Measurements from ENCODE around the gene PDE4C.

The PDE4C gene

DNA sequence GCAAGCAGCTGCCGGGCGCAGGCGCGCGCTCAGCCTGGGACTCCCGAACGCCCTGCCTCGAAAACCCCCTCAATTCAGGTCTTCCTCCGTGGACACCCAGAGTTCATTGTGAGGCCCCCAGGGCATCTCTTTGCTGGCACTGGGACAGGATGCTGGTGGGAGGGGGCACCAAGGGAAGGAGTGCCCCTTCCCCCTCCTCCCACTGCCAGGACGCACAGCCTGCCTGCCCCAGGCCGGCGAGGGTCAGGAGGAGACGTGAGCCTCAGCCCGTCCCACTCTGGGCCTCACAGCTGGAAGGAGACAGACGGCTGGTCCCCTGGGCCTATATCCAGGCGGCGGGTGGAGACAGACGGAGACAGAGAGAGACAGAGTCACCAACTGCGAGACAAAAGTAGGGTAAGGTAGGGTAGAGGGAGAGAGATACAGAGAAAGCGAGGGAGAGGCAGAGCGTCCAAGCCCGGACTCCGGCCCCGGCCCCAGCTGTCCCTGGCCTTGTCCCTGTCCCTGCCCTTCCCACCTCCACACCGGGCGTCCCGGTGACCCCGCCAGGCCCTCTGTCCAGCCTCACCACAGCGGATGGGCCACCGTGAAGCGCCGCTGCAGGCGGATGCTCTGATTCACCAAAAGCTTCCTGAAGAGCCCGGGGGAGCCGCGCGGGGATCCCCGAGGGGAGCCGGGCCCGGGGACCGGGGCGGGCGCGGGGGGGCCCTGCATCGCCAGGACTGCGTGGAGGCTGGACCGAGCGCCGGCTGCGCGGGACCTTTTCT is at the start of gene PDE4C:
PDE4C (minus strand) TSS at position 737 of the 767 bp plus-strand sequence; CDS start at position 714, 23 bp downstream.
- DNase-seq (no peak), ATAC-seq (replicated peaks) (no peak)
- Mint-ChIP-seq H3K27me3 (peaks cover 75 to 83% of the 10 kb centered on the region in 2 donors), H3K27ac (peak within 1 kb of the TSS; percentile 90), H3K9me3 (no peaks in the 10 kb centered on the region), H3K4me1 (peaks cover 37 to 47% of the 10 kb centered on the region in 2 donors), H3K4me3 (peak within 1 kb of the TSS; percentile 71 to 89), H3K36me3 (peaks cover 8 to 10% of the 10 kb centered on the region in 2 donors)

DNA sequence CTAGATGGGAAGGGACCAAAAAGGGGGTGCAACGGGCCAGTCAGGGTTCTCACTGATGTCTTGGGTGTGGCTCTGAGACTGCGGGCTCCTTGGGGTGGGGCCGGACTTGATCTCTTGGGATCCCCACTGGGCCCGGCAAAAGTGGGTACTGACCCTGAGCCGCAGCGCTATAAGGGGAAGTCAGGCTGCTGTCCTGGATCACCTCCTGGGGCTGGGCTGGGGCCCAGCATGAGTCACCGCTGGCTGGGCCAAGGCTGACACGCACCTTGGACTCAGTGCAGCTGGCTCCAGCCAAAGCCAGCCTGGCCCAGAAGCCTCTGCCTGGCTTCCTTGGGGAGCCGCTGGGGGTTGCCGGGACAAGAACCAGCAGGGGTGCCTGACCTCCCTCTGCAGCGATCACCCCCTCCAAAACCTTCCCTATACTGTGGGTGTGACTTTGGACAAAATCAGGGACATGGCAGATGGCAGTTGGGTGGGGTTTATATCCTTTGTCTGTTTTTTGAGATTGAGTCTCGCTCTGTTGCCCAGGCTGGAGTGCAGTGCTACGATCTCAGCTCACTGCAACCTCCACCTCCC is 48.6 kb upstream of the PDE4C start:
- Mint-ChIP-seq H3K27ac (peak overlapping the region; percentile 65), H3K9me3 (no peaks in the 10 kb centered on the region), H3K4me1 (peaks cover 27 to 45% of the 10 kb centered on the region in 2 donors), H3K27me3 (peaks cover 0 to 4% of the 10 kb centered on the region in 2 donors), H3K36me3 (peaks cover 25 to 41% of the 10 kb centered on the region in 2 donors), H3K4me3 (peak overlapping the region; percentile 6 to 30)
- DNase-seq: no peak
- peak in 1 of 2 donors; percentile 16 for ATAC-seq (replicated peaks)

DNA sequence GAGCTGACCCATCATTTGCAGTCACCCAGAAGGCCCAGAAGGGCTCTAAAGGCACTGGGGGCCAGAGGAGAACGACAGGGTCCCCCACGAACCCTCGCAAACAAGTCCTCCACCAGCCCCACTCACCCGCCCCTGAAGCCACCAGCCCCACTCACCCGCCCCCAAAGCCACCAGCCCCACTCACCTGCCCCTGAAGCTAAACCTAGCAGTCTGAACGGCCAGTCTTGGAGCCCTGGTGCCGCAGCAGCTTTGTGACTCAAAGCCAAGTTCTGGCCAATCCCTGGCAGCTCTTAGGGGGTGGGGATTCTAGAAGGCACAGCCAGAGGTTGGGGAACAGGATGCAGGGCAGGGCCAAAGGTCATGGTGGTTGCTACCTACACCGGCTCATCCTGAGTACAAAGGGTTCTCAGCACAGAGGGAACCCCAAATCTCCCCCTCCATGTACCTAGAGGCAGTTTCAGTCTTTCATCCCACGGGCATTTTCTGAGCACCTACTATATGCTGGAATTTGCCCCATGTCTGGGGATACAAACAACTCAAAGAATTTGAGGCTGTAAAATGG is 48.1 kb upstream of the PDE4C start, which contains the start of gene IQCN:
IQCN (minus strand) TSS at position 234 of the 562 bp plus-strand sequence. CDS start 4,974 bp downstream, outside the sequence.
- peak within 1 kb of the TSS; percentile 6 to 30 for H3K4me3 Mint-ChIP-seq
- no peaks in the 10 kb centered on the region for H3K27me3 Mint-ChIP-seq
- DNase-seq: no peak
- H3K4me1 Mint-ChIP-seq: peaks cover 22 to 40% of the 10 kb centered on the region in 2 donors
- no peaks in the 10 kb centered on the region for H3K9me3 Mint-ChIP-seq
- peak within 1 kb of the TSS; percentile 83 for H3K27ac Mint-ChIP-seq
- peaks cover 19 to 36% of the 10 kb centered on the region in 2 donors for H3K36me3 Mint-ChIP-seq
- peak; percentile 16 to 33 for ATAC-seq (replicated peaks)

- ATAC-seq (replicated peaks) (no peak), DNase-seq (no peak)
- H3K36me3 Mint-ChIP-seq: peaks cover 16 to 36% of the 10 kb centered on the region in 2 donors
- no peaks in the 10 kb centered on the region for H3K27me3 Mint-ChIP-seq
- H3K9me3 Mint-ChIP-seq: no peaks in the 10 kb centered on the region
- no peak overlapping the region for H3K4me3 Mint-ChIP-seq
- H3K4me1 Mint-ChIP-seq: peaks cover 23 to 35% of the 10 kb centered on the region in 2 donors
- H3K27ac Mint-ChIP-seq: peak overlapping the region; percentile 20
These were observed 47.5 kb upstream of the PDE4C start for GRCh38 chr19:18273561-18274218.

- Mint-ChIP-seq H3K4me3 (no peak overlapping the region), H3K36me3 (peaks cover 18 to 32% of the 10 kb centered on the region in 2 donors), H3K4me1 (peaks cover 19 to 20% of the 10 kb centered on the region in 2 donors), H3K9me3 (no peaks in the 10 kb centered on the region), H3K27me3 (no peaks in the 10 kb centered on the region), H3K27ac (peak overlapping the region; percentile 37)
- DNase-seq (no peak), ATAC-seq (replicated peaks) (no peak)
These were observed 45.2 kb upstream of the PDE4C start for GRCh38 chr19:18271433-18271841.

DNA sequence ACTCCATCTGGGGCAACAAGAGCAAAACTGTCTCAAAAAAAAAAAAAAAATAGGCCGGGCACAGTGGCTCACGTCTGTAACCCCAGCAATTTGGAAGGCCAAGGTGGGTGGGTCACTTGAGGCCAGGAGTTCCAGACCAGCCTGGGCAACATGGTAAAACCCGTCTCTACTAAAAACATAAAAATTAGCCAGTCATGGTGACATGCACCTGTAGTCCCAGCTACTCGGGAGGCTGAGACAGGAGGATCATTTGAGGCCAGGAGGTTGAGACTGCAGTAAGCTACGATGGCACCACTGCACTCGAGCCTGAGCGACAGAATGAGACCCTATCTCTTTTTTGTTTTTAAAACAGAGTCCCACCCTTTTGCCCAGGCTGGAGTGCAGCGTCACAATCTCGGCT is 44.1 kb upstream of the PDE4C start:
- no peak overlapping the region for H3K27ac Mint-ChIP-seq
- peaks cover 13 to 19% of the 10 kb centered on the region in 2 donors for H3K4me1 Mint-ChIP-seq
- no peak overlapping the region for H3K4me3 Mint-ChIP-seq
- H3K27me3 Mint-ChIP-seq: no peaks in the 10 kb centered on the region
- H3K9me3 Mint-ChIP-seq: no peaks in the 10 kb centered on the region
- ATAC-seq (replicated peaks) (no peak), DNase-seq (no peak)
- peaks cover 22 to 35% of the 10 kb centered on the region in 2 donors for H3K36me3 Mint-ChIP-seq

DNA sequence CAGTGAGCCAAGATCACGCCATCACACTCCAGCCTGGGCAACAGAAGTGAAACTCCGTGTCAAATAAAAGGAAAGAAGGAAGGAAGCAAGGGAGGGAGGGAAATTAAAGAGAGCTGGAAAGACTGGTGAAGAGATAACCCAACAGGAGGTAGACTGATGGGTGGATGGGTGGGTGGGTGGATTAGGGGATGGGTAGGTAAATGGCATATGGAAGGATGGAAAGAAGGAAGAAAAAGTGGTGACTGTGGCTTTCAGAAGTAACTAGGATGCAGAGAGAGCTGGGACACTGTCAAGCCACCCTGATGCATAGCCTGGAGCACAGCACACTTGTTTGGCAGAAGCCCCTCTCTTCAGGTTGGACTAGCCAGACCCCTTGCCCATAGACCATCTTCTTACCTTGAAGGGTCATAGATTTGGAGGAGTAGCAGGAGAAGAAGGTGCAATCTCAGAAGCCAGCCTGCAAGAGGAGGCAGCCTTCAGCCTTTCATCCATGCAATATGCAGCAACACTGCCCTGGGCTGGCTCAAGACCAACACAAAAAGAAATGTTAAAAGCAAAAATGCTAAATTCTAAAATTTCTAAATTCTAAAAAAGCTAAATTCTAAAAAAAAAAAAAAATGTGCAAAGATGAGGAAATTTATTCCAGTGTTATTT is 43.0 kb upstream of the PDE4C start:
- no peak for DNase-seq
- Mint-ChIP-seq H3K4me1 (peaks cover 2 to 10% of the 10 kb centered on the region in 2 donors), H3K9me3 (no peaks in the 10 kb centered on the region), H3K36me3 (peaks cover 22 to 25% of the 10 kb centered on the region in 2 donors), H3K27ac (no peak overlapping the region), H3K27me3 (no peaks in the 10 kb centered on the region), H3K4me3 (no peak overlapping the region)
- ATAC-seq (replicated peaks): no peak

DNA sequence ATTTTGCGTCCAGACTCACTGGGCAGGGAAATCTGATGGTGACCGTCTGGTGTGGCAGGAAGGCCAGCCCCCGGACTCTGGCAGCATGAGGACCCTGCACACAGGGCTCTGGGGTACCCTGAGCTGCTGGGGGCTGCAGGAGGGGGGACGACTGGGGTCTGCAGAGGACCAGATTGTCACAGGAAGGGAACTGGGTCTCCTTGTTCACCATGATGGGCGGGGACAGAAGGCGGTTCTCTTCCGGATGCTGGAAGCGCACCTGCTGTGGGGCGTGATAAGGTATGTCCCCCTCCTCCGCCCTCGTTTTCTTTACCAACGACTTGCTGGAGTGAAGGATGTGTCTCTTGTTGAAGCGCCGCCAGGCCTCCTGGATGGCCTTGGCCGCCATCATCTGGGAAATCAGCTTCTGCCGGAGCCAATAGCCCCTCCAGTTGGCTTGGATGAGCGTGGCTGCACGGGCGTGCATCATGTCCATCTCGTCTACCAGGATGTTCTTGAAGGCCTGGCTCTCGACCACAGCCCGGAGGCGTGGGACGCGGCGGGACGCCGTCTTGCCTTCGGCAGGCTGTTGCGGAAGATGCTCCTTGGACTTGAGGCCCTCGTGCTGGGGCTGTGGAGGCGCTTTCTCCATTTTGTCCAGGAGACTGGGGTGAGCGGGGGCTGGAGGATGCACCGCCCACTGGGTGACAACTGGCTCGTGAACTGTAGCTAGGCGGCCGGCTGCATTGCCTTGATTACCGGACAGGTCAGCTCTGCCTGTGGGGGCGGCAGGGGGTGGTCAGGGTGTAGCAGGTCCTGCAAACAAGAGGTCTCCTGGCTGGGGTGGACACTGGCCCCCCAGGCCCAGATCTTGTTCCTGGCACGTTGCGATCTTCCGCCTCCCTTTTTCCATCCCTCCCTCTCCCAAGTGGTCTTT is 40.8 kb upstream of the PDE4C start:
- Mint-ChIP-seq H3K9me3 (no peaks in the 10 kb centered on the region), H3K4me1 (peaks cover 0 to 10% of the 10 kb centered on the region in 2 donors), H3K36me3 (peaks cover 22 to 24% of the 10 kb centered on the region in 2 donors), H3K27me3 (no peaks in the 10 kb centered on the region), H3K4me3 (no peak overlapping the region), H3K27ac (no peak overlapping the region)
- ATAC-seq (replicated peaks) (no peak), DNase-seq (no peak)

- Mint-ChIP-seq H3K4me1 (peaks cover 0 to 18% of the 10 kb centered on the region in 2 donors), H3K27ac (no peak overlapping the region), H3K27me3 (no peaks in the 10 kb centered on the region), H3K36me3 (peaks cover 22 to 24% of the 10 kb centered on the region in 2 donors), H3K9me3 (no peaks in the 10 kb centered on the region), H3K4me3 (no peak overlapping the region)
- ATAC-seq (replicated peaks) (no peak), DNase-seq (no peak)
These were observed 39.3 kb upstream of the PDE4C start for GRCh38 chr19:18265582-18265981.

DNA sequence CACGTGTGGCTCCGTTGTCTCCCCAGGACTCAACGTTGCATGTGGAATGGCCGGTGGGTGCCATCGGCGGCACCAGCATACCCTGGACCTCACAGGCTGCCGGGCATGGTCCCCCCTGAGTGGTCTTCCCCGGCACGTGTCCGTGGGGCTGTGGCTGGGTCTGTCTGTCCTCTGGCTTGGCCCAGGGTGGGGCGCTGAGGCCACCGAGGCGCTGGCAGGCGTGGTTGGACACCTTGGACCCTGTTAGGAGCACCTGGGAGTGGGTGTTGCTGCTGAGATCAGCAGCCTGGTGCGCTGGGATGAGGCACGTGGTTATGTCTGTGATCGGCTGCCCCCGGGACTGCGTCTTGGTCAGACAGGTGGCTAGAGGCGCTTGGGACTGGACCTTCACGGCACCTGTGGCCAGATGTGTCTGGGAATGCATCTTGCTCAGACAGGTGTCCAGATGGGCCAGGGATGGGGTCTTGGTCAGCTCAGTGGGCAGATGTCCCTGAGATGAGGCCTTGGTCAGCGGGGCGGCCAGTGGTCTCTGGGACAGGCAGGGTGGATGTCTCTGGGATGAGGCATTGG is 38.8 kb upstream of the PDE4C start:
- Mint-ChIP-seq H3K27ac (no peak overlapping the region), H3K36me3 (peaks cover 22 to 24% of the 10 kb centered on the region in 2 donors), H3K27me3 (no peaks in the 10 kb centered on the region), H3K4me3 (no peak overlapping the region), H3K4me1 (peaks cover 0 to 20% of the 10 kb centered on the region in 2 donors), H3K9me3 (no peaks in the 10 kb centered on the region)
- ATAC-seq (replicated peaks): no peak
- no peak for DNase-seq

DNA sequence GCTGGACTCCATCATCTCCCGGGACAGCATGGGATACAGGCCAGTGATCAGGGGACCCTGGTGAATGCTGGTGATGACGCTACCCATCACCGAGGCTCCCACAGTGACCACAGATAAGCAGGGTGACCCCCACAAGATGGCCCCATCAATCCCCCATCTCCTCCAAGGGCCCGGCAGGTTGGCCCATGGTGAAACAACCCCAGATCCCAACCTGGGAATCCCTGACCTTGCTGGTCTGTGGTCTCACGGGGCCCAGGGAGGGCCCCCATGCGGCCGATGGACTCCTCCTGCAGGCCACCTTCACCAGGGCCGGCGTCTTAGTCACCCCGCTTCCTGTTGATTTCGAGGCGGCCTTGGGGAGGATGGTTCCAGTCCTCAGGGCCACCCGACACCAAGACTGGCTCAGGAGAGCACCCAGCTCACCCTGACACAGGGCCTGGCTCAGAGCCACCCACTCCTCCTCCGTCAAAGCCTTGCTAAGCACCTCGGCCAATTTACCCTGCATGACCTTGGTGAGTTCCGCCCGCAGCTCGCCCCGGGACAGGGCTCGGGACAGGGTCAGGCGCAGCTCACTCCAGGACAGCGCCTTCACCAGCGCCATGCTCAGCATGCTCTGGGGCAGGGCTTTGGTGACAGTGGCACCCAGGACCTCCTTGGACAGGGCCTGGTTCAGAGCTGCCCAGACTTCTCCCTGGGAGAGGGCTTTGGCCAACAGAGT is 38.1 kb upstream of the PDE4C start:
- Mint-ChIP-seq H3K27me3 (no peaks in the 10 kb centered on the region), H3K36me3 (peaks cover 22 to 24% of the 10 kb centered on the region in 2 donors), H3K4me3 (no peak overlapping the region), H3K27ac (no peak overlapping the region), H3K9me3 (no peaks in the 10 kb centered on the region), H3K4me1 (peaks cover 0 to 20% of the 10 kb centered on the region in 2 donors)
- no peak for DNase-seq
- ATAC-seq (replicated peaks): no peak

DNA sequence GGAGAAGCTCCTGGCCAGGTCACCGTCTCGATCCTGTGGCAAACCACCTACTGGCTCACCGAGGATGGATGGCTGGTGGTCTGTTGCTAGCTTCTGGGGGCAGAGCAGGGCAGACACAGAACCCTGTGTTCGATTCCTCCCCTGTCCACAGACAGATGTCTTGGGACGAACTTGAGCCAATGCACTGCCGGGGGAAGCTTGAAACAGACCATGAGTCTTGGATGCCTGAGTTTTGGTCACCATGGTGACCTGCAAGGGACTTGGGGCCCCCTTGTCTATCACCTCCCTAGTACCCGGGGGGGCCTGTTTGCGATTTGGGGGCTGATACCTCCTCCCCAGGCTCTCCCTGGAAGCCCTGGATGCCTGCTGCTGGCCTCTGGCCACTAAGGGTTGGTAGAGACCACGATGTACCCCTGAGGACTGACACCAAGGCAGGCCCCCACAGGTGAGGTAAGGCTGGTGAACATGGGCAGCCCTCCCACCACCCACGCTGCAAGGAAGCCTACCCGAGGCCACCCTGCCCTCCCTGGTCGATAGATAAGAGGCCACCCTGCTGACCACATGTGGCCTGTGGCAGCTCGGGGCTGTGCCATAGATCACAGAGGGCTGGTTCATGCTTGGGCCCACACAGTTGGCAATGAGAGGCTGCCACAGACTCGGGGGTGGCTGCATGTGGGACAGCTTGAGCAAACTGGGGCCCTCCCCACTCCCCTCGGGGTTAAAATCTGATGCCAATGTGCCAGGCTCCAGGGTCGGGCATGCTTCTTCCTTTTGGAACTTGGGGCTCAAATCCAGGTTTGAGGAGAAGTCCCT is 37.3 kb upstream of the PDE4C start:
- Mint-ChIP-seq H3K4me1 (peaks cover 0 to 16% of the 10 kb centered on the region in 2 donors), H3K9me3 (no peaks in the 10 kb centered on the region), H3K4me3 (no peak overlapping the region), H3K27ac (no peak overlapping the region), H3K27me3 (no peaks in the 10 kb centered on the region), H3K36me3 (peaks cover 18 to 19% of the 10 kb centered on the region in 2 donors)
- no peak for DNase-seq
- no peak for ATAC-seq (replicated peaks)
